ENCODE results near the gene SELP. TPM values are rescaled to one million over a fixed set of nuclear protein-coding genes. Genes with fewer than 3 reads are reported as not detected.

SELP gene
- total and polyA plus RNA-seq, 9 of the 15 experiments (the other 6 are each of a cell fraction or from before 2014, with no cell fraction given), result not detected

GRCh38 chr1:169570172-169570574, 59.8 kb downstream of the SELP start:
- ChIA-PET CTCF (ENCODE audit: low intra/inter-chr PET ratio) (no interaction called here), POLR2A (no interaction called here)
- WGBS (ENCODE audit: insufficient coverage, low coverage, missing lambda C conversion rate), result 0% methylated on average over 1 of the region's 1 CpG
- FAIRE-seq (no peak), ATAC-seq (no peak), DNase-seq (ENCODE audit: extremely low read depth in 1 of 4, low spot score in 3 of 4) (no peak)
- in situ Hi-C loops (cut with MboI), result no loop called here
- no peaks in the 10 kb centered on the region for H3K4me1 ChIP-seq (replicated peaks in 1 of 2; ENCODE audit: control insufficient read depth in 2 of 2, insufficient read depth in 2 of 2, low read length in 2 of 2)
- intact Hi-C loops (cut with micrococcal nuclease), result no loop called here
- H3K4me3 ChIP-seq, result no peak overlapping the region
- H3K27ac ChIP-seq (ENCODE audit: extremely low read depth, low read depth, low read length), result no peak overlapping the region
- H3K36me3 ChIP-seq (ENCODE audit: control insufficient read depth, insufficient read depth, low read length), result no peaks in the 10 kb centered on the region
- H3K9ac ChIP-seq (ENCODE audit: insufficient read depth in 1 of 2, low read depth in 2 of 2, low read length in 2 of 2), result no peak overlapping the region
- no TSS peak for BruUV-seq (replicated peaks)
- H3K4me2 ChIP-seq (ENCODE audit: insufficient read depth, low read length), result no peak overlapping the region
- no peaks in the 10 kb centered on the region for H3K79me2 ChIP-seq (ENCODE audit: control insufficient read depth, insufficient read depth, low read length)
- no peaks in the 10 kb centered on the region for H3K9me1 ChIP-seq (ENCODE audit: control insufficient read depth, insufficient read depth, low read length)
- H3K9me3 ChIP-seq (replicated peaks; ENCODE audit: control insufficient read depth, insufficient read depth, low read depth, low read length), result no peaks in the 10 kb centered on the region
- no peaks in the 10 kb centered on the region for H4K20me1 ChIP-seq (replicated peaks; ENCODE audit: control insufficient read depth, insufficient read depth, low read length)
- H3K27me3 ChIP-seq (ENCODE audit: control insufficient read depth in 2 of 2, insufficient read depth in 2 of 2, low read length in 2 of 2), result peaks cover 0 to 2% of the 10 kb centered on the region in 2 experiments; a peak in 2 of 5 replicates
- H2AFZ ChIP-seq (ENCODE audit: low read depth, low read length), result no peak overlapping the region
- TF ChIP-seq CUX1 (CRISPR knock-in tag; IDR thresholded peaks at IDR 0.05) (no peak), TBP (optimal IDR thresholded peaks at IDR 0.05; ENCODE audit: low read depth, low read length) (no peak), ARHGAP35 (IDR thresholded peaks at IDR 0.05; ENCODE audit: partially characterized antibody) (no peak), IFI16 (CRISPR knock-in tag; IDR thresholded peaks at IDR 0.05) (no peak), NFXL1 (CRISPR knock-in tag; IDR thresholded peaks at IDR 0.05) (no peak), VEZF1 (CRISPR knock-in tag; IDR thresholded peaks at IDR 0.05) (no peak), ZNF134 (CRISPR knock-in tag; conservative IDR thresholded peaks at IDR 0.05) (no peak), MLX (CRISPR knock-in tag; conservative IDR thresholded peaks at IDR 0.05) (no peak)

Measured in K562 (cell line).